GM19397 (cell line): Measurements from ENCODE around the gene GGT6.

ENCODE experiments used
- ATAC-seq: cut with Tn5 transposase; IDR thresholded peaks from one replicate; pipeline ENCODE4 v1.9.1; 2021; ENCODE audit warnings: mild to moderate bottlenecking, moderate library complexity; ENCODE audit not compliant: unreplicated experiment

The GGT6 gene

DNA sequence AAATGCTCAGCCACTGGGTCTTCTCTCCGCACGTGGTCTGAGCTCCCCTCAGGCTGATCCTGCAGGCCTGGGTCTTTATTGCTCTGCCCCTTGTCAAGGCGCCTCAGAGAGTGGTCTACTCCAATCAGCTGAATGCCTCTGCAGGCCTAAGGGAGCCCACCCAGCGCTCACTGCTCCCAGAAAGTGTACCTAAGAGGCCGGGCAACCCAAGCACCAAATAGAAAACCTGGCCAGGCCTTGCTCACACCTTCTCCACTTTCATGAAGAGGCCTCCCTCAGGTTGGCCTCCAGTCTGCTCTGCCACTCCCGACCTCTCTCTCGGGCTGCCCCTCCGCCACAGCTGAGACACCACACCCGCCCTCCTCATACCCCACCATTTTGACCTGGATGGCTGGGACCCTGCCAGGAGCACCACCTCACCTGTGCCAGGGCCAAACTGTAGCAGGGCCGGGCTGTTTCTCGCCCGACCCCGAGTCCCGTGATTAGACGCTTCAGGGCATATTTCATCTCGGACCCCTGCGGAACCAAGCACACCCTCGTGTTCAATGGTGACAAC lies 5.9 kb downstream of the GGT6 start:
- no peak for ATAC-seq

DNA sequence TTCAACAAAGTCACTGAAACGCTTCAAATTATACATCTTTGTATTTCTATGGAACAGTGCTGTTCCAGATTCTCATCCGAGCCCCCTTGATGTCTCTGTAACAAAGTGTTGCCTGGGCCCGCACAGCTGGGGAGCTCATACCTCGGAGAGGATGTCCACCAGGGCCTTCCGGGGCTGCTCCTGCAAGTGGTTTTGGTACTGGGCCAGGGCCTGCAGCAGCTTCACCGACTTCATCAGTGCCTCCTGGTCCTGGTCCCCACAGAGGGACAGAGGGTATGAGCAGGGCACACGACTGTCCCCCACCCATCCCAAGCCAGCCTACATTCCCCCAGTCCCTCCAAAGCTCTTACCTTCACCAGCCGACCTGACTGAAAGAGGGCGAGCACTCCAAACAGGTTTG lies 6.7 kb downstream of the GGT6 start:
- ATAC-seq: no peak

DNA sequence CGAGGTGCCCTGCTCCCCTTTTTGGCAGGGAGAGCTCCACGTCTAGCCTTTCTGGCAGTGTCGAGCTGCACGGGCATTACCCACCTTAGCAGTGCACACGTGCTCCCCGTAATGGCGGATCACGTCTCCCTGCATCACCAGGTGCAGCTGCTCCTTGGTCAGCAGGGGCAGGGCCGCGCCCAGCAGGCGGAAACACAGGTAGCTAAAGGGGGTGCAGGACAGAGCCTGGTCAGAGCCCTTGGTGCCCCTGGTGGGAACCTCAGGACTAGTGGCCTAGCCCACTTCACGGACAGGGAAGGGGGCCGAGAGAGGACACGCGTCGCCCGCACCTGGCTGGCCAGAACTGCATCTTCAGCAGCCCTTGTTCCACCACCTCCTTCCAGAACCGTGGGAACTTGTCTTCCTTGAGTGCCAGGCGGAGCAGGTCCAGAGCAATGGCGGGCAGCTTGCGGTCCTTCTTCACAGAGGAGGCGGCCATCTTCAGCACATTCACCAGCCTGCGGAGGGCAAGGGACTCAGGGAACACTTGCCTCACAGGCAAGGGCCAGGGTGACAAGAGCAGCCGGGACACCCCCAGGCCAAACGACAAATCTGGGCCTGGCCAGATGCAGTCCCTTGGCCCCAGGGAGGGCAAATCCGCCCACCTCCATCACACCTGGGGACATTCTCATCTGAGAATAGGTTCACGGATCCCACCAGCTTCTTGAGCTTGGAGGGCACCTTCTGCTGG lies 8.4 kb downstream of the GGT6 start:
- no peak for ATAC-seq

DNA sequence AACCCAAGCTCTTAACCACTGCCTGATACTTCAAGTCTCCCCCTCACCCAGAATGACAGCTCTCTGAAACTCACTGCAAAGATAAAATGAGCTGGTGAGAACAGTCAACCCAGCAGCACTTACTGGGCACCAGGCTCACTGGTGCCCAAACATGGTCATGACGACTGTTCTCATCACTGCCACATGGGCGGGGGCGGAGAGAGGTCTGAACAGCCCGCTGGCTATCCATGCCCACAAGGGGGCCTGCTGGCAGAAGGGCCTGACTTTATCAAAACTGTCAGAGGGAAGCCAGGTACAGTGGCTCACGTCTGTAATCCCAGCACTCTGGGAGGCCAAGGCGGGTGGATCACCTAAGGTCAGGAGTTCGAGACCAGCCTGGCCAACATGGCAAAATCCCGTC lies 9.2 kb downstream of the GGT6 start:
- no peak for ATAC-seq

DNA sequence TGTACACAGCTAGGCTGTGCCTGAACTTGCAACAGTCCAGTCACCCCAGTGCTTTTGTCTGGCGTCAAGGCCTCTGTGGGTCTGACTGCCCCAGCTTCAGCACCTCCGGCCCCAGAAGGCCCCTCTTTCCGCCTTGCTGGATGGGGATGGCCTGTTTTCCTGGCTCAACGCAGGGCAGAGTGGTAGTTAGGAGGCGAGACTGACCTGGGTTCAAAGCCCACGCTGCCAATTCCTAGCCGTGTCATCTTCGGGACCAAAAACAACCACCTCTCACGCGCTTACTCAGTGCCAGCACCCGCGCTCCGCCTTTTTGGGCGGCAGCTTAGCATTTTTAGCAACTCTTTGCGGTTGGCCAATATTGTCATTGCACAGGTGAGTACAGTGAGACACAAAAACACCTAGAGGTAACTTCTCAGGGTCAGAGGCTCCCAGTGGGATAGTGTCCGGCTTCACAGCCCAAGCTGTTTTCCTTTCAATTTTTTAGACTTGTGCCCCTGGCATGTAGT lies 9.8 kb downstream of the GGT6 start:
- ATAC-seq: no peak

DNA sequence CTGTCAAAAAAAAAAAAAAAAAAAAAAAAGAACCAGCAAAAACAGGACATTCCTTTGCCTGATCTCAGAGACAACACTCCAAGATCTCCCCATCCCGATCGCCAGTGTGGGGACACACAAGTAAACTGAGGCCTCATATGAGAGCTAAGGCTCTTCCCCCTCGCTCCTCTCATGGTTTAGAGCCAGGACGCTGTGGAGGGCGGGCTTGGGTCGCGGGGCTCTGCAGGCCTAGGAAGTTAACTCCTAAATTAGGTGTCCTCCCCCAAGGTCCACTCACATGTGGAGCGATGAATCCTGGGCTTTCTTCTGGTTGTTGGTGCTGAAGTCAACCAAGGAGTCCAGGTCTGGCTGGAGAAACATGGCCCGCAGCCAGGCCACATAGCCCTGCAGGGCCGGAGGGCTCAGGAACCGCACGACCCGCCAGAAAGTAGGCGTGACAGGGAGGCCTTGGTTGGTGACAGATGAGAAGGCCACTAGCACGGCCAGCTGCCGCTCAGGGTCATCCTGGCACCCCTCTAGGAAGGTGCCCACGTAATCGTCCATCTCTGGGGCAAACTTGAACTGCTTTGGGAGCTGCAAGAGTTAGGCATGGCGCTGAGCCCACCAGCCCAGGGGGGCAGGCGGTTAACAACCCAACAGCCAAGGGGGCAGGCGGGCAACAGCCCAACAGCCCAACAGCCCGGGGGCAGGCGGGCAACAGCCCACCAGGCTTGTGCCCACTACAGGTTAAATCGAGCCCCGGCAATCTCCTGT lies 10.4 kb downstream of the GGT6 start:
- ATAC-seq: no peak

DNA sequence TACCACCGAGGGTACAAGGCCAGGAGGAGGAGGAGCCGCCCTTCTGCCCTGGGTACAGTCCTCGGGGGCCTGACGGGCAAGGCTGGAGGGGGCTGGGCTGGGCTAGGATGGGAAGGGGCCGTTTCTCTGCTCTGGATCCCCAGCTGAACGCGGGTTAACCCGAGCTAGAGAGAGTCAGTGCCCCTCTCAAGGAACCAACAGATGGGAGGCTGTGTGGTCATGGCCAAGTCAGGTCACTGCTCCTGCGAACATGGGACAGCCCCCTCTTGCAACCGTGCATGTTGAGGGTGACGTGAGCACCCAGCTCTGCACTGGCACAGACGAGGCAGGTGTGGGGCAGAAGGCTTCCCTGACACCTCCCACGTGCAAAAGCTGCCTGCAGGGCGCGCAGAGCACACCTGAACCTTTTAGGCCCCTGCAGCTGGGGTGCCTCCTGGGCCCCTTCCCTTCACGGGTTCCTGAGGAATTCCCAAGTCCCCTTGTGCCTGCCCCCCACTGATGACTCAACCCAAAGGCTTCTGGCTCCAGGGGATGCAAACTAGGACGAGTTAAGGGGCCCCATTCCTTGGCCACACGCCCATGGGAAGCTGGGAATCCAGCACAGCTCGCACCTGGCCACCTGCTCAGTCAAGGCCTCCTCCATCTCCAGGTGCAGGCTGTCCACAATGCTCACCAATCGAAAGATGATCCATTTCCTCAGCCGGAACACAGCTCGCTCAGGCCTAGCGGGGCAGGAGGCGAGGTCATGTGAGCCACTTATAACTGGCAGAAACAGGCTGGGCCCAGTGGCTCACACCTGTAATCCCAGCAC lies 11.5 kb downstream of the GGT6 start:
- no peak for ATAC-seq

DNA sequence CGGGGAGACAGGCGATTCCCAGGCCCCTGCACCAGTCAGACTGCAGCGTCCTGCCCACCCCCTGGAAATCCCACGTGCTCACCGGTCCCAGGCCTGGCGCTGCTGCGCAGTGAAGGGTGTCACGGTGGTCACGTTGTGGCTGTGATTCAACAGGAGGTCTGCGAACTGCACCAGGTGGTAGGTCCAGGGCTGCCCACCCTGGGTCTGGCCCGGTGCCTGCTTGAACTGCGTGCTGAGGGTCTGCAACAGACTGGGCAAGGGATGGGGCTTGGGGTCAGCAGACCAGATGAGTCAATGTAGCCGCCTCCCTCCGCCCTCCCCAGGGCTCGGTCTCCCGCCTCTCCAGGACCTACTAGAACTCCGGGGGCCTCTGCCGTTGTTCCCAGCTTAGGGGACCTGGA lies 12.3 kb downstream of the GGT6 start:
- no peak for ATAC-seq

DNA sequence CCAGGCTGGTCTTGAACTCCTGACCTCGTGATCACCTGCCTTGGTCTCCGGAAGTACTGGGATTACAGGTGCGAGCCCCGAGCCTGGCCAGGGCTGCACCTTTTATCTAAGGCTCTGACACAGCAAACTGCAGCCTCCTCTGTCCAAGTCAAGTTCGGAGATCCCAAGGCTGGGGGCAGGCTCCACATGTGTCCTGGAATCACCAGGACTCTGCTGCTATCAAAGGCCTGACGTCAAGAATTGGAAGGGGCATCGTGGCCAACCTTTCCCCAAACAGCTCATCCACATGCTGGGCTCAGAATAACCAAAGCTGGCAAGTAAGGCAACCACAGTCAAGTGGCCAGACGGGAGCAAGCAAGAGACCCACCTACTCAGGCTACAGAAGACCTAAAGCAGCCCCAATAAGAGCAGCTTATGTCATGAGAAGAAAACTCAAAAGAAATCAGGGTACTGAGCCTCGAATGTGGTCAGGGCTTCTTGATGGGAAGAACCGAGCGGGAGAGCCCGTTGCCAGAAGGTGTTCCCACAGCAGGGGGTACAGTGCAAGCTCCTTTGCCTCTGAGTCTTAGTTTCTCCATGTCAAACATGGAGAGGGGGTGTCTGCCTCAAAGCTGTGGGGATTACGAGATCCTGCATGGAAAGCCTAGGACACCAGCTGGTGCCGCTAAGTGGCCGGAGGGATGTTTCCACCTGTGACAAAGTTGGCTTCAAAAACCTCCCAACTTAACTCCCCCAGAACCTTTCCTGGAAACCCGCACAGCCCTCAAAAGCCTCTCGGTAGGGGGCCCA lies 13.1 kb downstream of the GGT6 start:
- ATAC-seq: no peak

DNA sequence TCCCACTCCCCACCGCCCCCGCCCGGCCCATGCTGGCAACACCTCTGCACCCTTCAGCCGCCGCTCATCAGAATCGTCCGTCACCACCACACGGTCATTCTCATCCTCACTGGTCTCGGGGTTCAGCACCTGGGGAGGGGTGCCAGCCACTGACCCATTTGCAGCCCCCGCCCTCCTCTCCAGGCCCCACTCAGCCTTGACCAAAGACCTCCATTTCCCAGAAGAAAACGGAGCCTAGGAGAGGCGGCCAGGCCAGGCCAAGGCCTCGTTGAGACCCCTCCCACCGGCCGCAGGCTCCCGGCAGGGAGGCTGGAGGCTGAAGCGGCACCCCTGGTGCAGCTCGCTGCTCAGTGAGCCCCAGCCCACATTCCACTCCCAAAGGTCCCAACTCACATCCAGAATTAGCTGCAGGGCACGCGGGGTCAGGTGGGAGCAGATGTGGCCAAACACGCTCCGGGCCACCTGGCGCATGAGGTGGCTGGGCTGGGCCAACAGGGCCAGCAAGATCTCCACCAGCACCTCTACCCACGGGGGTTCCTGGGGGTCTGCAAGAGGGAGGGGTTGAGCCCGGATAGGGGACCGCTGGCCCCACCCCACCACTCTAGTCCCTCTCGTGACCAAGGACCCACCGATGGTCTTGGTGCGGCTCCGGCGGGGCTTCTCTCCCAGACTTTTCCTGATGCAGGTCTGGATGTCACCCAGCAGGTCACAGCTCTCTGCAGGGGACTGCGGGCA lies 15.0 kb downstream of the GGT6 start:
- no peak for ATAC-seq

DNA sequence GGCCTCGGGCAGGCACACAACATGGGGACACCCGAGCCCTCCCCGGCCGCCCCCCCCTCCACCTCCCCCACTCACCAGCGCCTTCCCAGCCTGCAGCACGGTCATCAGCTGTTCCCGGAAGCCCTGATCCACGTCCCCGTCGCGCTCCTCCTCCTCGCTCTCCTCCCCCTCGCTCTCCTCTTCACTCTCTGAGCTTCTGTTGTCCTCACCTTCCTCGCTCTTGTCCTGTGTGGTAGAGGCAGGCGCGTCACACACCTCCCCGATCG lies 15.5 kb downstream of the GGT6 start:
- no peak for ATAC-seq

DNA sequence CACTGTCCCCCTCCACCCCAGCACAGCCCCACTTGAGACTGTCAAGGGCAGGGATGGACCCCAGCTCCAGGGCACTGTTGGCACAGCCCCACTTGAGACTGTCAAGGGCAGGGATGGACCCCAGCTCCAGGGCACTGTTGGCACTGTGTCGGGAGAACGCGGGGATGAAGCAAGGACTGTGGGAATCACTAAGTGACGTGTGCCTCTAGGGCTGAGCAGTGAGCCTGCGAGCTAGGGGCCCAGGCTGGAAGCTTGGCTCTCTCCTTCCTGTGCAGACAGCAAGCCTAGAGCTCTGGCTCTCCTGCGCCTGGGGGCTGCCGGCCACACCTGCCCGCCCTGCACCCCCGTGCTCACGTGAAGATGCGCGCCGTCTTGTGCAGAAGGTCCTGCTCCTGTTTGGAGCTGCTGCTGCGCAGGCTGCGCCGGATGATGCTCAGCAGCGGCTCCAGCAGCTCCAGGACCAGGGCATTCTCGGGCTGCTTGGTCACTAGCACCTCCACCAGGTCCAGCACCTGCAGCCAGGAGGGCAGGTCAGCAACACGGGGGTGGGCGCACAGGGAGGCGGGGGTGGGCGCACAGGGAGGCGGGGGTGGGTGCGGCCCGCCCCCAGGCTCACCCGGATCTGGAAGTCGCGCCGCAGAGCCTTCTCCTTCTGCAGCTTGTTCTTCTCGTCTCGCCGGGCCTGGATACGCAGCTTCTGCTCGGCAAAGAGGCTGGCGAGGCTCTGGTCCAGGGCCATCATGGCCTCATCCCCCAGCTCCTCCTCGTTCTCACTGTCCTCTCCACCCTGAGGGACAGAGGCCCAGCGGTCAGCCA lies 16.0 kb downstream of the GGT6 start:
- no peak for ATAC-seq

DNA sequence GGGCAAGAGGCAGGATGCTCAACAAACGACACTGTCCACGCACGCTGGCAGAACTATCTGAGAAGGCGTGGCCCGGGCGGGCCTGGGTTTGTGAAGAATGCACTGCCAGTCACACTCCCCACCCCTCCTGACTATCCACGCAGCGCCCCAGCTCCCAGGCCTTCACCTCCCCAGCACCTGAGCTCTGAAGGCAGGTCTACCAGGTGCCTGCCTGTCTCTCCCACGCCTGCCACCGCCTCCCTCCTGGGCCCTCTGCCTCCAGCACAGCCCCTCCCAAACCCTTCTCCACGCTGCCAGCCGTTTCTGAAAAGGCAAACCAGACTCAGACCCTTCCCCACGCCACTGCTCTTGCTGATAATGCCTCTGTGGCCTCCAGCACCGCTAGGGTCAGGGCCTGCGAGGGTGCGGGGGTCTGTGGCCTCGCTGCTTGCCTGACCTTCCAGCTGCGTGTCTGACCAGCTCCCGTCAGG lies 16.8 kb downstream of the GGT6 start:
- no peak for ATAC-seq

DNA sequence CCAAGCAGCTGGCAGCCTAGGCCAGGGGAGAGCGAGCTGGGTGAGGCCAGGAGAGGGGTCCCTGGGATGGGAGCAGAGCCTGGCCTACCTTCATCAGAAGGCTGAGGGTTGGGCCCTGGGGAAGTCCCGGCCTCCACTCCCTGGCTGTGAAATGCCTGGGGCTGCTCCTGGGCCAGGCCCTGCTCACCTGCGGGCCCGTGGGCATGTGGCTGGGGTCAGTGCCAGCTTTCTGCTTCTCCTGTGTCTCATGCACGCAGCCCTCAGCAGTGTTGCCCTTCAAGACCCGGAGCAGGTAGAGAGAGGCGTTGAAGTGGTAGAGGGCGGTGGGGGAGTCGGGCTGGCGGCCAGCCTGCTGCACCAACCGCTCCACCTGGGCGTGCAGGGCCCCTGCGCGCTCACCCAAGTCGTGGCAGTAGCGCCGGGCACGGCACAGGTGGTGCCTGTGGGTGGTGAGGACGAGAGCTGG lies 17.6 kb downstream of the GGT6 start:
- ATAC-seq: no peak

DNA sequence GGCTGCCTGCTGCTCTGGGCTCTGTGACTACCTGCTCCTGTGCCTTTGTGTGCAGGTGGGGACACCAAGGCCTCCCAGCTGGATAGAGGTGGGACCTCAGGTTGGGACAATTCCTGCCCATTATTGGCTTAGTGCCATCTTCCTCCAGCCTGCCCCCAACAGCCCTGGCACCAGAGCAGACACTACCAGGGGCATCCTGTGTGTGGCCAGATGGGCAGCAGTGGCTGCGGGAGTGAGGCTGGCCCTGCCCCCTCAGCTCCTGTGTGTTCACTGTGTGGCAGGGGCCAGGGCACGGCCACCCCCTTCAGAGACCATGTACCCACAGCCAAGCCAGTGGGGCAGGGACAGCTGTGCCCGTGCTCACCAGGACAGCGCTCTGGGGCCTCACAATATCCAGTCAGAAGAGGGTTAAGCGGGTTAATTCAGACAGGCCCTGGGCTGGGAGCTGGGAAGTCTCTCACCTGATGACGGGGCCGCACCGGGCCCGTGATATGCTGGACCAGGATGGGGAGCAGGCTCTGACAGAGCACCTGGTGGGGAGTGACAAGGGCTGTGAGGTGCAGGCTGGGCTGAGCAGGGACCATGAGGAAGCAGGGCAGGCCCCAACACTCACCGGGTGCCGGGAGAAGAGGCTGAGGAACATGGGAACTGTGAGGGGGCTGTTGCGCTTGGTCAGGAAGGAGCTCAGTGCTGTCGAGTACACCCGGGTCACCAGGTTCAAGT lies 18.2 kb downstream of the GGT6 start:
- no peak for ATAC-seq

DNA sequence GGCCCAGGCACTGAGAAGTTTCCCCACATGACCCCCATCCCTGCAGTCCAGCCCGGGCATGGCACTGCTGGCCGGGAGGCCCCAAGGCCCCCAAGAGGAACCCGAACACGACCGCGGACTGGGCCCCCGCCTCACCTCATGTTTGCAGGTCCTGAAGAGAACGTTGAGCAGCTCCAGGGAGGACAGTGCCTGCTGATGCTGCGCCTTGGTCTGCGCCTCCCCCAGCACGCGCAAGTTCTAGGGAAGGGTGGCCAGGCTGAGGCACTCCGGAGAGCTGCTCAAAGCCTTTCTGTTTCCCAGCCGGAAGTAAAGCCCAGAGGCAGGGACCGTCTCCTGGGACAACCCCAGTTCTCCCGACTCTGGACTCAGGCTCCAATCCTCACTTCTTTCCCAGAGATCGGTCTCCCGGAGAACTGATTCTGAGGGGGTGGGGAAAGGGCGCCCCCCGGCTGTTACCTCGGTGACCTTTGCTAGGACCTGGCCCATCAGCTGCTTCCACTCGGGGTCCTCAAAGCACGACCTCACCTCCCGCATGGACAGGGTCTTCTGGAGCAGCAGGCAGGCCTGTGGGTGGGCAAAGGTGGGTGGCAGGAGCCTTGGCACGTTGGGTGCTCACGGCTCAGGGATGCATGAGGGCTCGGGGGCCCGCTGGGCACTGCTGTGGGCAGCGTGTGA lies 18.9 kb downstream of the GGT6 start:
- no peak for ATAC-seq

DNA sequence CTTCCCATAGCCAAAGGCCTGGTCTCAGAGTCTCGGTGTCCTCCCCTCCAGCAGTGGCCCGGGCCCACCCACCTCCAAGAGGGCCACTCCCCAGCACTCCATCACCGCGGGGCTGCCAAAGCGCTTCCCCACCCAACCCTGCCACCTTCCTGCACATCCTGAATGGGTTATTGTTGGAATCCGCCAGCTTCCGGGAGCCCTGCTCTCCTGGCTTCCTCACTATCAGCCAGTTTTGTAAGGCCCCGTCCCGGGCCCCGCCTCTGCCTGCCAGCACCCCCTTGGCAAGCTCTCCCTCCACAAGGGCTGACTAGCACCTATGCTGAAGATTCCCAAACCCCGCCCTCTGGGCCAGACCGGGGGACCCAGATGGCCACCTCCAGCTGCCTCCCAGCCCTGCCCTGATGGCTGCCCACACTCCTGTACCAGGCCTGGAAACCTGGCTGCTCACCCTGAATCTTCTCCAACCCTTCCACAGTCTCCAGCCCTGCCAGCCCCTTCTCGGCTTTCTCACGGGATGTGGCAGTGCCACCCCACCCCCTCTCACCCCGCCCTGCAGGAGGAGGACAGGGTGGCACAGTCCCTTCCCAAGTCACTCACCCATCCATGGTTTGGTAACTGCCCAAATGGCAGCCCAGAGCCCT lies 19.6 kb downstream of the GGT6 start:
- no peak for ATAC-seq
